Left ventricle myocardium inferior (tissue), 1 donor: Measurements from ENCODE around the gene ZSWIM7. TPM values are rescaled to one million over a fixed set of nuclear protein-coding genes. Genes with fewer than 3 reads are reported as not detected.

Experiments
- DNase-seq: peaks from one replicate; pipeline ENCODE4 v3.0.0-alpha.2; 2020
- H3K27ac ChIP-seq: fragments of 200-600 bp; replicated peaks from 2 replicates; pipeline ENCODE4 v1.8.0; 2021
- H3K27me3 ChIP-seq: fragments of 200-600 bp; 2 replicates; pipeline ENCODE4 v1.8.0; 2021; ENCODE audit warnings: low read depth
- H3K36me3 ChIP-seq: fragments of 200-600 bp; 2 replicates; pipeline ENCODE4 v1.8.0; 2021
- H3K4me1 ChIP-seq: fragments of 200-600 bp; 2 replicates; pipeline ENCODE4 v1.8.0; 2021
- H3K4me3 ChIP-seq: fragments of 200-600 bp; 2 replicates; pipeline ENCODE4 v1.8.0; 2021; ENCODE audit warnings: mild to moderate bottlenecking, moderate library complexity
- H3K9me3 ChIP-seq: fragments of 200-600 bp; replicated peaks from 2 replicates; pipeline ENCODE4 v1.8.0; 2021
- intact Hi-C: fragments of 100-400 bp; cut with micrococcal nuclease; formaldehyde crosslinking; loops from one replicate; pipeline ENCODE4 v1.11.0; 2022
- total RNA-seq: library from RNA; stranded (reverse); fragmentation: NEBNext Ultra II Directional; extraction: Animal tissue kit (Norgen Biotek cat#: 25700); gene quantifications from one replicate; pipeline ENCODE4 v1.2.1, GENCODE V29; 2021
- TF ChIP-seq, protein P1 (sequence below): fragments of 200-600 bp; IDR thresholded peaks from 2 replicates; pipeline ENCODE4 v1.8.0; 2021; ENCODE audit warnings: antibody characterized with exemption, mild to moderate bottlenecking, borderline replicate concordance
- donor health status: DM: no; HTN: yes; CAD: no; lungs with severe emphysema.

Gene ZSWIM7
- total RNA-seq, 1 donor from 2014 or later, result 17.2 TPM

- TF ChIP-seq, protein P1, sequence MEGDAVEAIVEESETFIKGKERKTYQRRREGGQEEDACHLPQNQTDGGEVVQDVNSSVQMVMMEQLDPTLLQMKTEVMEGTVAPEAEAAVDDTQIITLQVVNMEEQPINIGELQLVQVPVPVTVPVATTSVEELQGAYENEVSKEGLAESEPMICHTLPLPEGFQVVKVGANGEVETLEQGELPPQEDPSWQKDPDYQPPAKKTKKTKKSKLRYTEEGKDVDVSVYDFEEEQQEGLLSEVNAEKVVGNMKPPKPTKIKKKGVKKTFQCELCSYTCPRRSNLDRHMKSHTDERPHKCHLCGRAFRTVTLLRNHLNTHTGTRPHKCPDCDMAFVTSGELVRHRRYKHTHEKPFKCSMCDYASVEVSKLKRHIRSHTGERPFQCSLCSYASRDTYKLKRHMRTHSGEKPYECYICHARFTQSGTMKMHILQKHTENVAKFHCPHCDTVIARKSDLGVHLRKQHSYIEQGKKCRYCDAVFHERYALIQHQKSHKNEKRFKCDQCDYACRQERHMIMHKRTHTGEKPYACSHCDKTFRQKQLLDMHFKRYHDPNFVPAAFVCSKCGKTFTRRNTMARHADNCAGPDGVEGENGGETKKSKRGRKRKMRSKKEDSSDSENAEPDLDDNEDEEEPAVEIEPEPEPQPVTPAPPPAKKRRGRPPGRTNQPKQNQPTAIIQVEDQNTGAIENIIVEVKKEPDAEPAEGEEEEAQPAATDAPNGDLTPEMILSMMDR, result no peak
- intact Hi-C loops, result no loop called here
- no peaks in the 10 kb centered on the region for H3K9me3 ChIP-seq
- no peaks in the 10 kb centered on the region for H3K27me3 ChIP-seq
- peaks cover 30% of the 10 kb centered on the region for H3K36me3 ChIP-seq
- H3K4me1 ChIP-seq, result no peaks in the 10 kb centered on the region
- no peak overlapping the region for H3K4me3 ChIP-seq
- DNase-seq, result no peak
- H3K27ac ChIP-seq, result no peak overlapping the region
Measured at GRCh38 chr17:15973834-15974233, 25.7 kb downstream of the ZSWIM7 start.

GRCh38 chr17:15973016-15973415 lies 26.5 kb downstream of the ZSWIM7 start:
- Histone ChIP-seq H3K36me3 (peaks cover 29% of the 10 kb centered on the region), H3K27me3 (no peaks in the 10 kb centered on the region), H3K9me3 (no peaks in the 10 kb centered on the region), H3K27ac (no peak overlapping the region), H3K4me3 (no peak overlapping the region), H3K4me1 (no peaks in the 10 kb centered on the region)
- no peak for DNase-seq
- intact Hi-C loops, result no loop called here
- TF ChIP-seq, protein P1, result no peak

GRCh38 chr17:15972497-15972951 lies 27.0 kb downstream of the ZSWIM7 start:
- no peak for DNase-seq
- intact Hi-C loops, result no loop called here
- H3K9me3 ChIP-seq, result no peaks in the 10 kb centered on the region
- TF ChIP-seq, protein P1, result no peak
- no peak overlapping the region for H3K4me3 ChIP-seq
- H3K27me3 ChIP-seq, result no peaks in the 10 kb centered on the region
- H3K4me1 ChIP-seq, result no peaks in the 10 kb centered on the region
- peaks cover 24% of the 10 kb centered on the region for H3K36me3 ChIP-seq
- no peak overlapping the region for H3K27ac ChIP-seq

GRCh38 chr17:15971882-15972281 lies 27.6 kb downstream of the ZSWIM7 start:
- H3K9me3 ChIP-seq, result no peaks in the 10 kb centered on the region
- peaks cover 18% of the 10 kb centered on the region for H3K36me3 ChIP-seq
- no peak for DNase-seq
- TF ChIP-seq, protein P1, result no peak
- H3K27ac ChIP-seq, result no peak overlapping the region
- peaks cover 2% of the 10 kb centered on the region for H3K4me1 ChIP-seq
- intact Hi-C loops, result no loop called here
- H3K4me3 ChIP-seq, result no peak overlapping the region
- H3K27me3 ChIP-seq, result no peaks in the 10 kb centered on the region

DNA sequence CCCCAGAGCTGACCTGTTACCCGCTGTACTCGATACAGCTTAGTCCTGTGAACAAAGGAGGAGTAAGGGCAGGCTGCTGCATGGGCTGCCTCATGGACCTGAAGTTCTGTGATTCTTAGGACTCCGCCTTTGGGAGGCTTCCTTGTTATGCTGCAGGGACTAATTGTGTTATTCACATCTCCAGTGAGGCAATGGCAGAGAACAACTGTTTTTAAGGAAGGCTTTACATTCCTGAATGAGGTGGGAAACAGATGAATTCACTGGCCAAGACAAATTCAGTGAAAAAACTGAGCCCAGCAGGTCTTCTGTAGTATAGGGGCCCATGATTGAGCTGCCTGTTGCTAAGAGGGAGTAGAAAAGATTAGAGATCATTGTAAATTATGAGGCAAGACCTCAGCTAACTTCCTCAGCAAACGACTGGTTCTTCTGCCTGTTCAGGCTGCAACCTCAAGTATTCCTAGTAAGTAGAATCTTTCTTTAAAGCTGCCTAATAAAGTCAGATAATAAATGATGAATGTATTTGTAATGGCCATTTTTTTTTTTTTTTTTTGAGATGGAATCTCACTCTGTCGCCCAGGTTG lies 28.3 kb downstream of the ZSWIM7 start:
- Histone ChIP-seq H3K27ac (no peak overlapping the region), H3K36me3 (peaks cover 11% of the 10 kb centered on the region), H3K4me1 (peaks cover 9% of the 10 kb centered on the region), H3K4me3 (no peak overlapping the region), H3K9me3 (no peaks in the 10 kb centered on the region), H3K27me3 (no peaks in the 10 kb centered on the region)
- no peak for DNase-seq
- intact Hi-C loops, result no loop called here
- TF ChIP-seq, protein P1, result no peak
